Gastrocnemius medialis (tissue), 4 donors: ENCODE results near the gene LBHD1. TPM values are rescaled to one million over a fixed set of nuclear protein-coding genes. Genes with fewer than 3 reads are reported as not detected.

ENCODE experiments used
- ATAC-seq, 2 donors: fragments of 150-250 bp; one replicate each; pipeline ENCODE4 v1.9.1; 2016
- DNase-seq, 2 donors: peaks; one replicate each; pipeline ENCODE4 v3.0.0-alpha.2; 2019
- H3K27ac ChIP-seq, 4 donors: fragments of 200-600 bp; sonication (generic); 1 replicate in 1 of 4; 2 replicates in 3 of 4; pipeline ENCODE4 v1.5.1; 2016 to 2018; ENCODE audit warnings: mild to moderate bottlenecking in 2 of 4, moderate library complexity in 1 of 4
- H3K27me3 ChIP-seq, 3 donors: fragments of 200-600 bp; sonication (generic) in 2 of 3; 1 replicate in 1 of 3; 2 replicates in 2 of 3; pipeline versions ENCODE4 v1.5.1 to v1.6.0; 2016 to 2019; ENCODE audit warnings: mild to moderate bottlenecking in 1 of 3, moderate library complexity in 1 of 3
- H3K36me3 ChIP-seq, 2 donors: fragments of 200-600 bp; sonication (generic) in 1 of 2; one replicate each; pipeline ENCODE4 v1.5.1; 2017 to 2018
- H3K4me1 ChIP-seq, 2 donors: fragments of 200-600 bp; sonication (generic) in 1 of 2; one replicate each; pipeline ENCODE4 v1.5.1; 2016 to 2017; ENCODE audit warnings: mild to moderate bottlenecking in 2 of 2
- H3K4me3 ChIP-seq, 4 donors: fragments of 200-600 bp; sonication (generic) in 3 of 4; 1 replicate in 1 of 4; 2 replicates in 3 of 4; pipeline ENCODE4 v1.5.1; 2016 to 2019; ENCODE audit warnings: mild to moderate bottlenecking in 2 of 4
- H3K9me3 ChIP-seq, 3 donors: fragments of 200-600 bp; sonication (generic) in 2 of 3; 1 replicate in 1 of 3; 2 replicates in 2 of 3; pipeline ENCODE4 v1.5.1; 2016 to 2019
- CTCF ChIP-seq, 5 experiments: fragments of 450-650 bp in 3 of 5; fragments of 200-600 bp in 2 of 5; sonication (generic) in 2 of 5; IDR thresholded peaks in 4 of 5; conservative IDR thresholded peaks in 1 of 5; 1 replicate in 4 of 5; 2 replicates in 1 of 5; pipeline ENCODE4 v1.5.1; 2016 to 2019; ENCODE audit warnings: antibody characterized with exemption in 5 of 5, mild to moderate bottlenecking in 3 of 5, moderate library complexity in 3 of 5
- POLR2A ChIP-seq, 2 donors: fragments of 450-650 bp; IDR thresholded peaks; one replicate each; pipeline ENCODE4 v1.6.1; 2017; ENCODE audit warnings: antibody characterized with exemption in 2 of 2, mild to moderate bottlenecking in 2 of 2, moderate library complexity in 2 of 2
- in situ Hi-C, 4 donors: fragments of 200-750 bp; cut with MboI; loops; one replicate each; pipeline versions ENCODE4 v1.15.0 to v1.8.0; 2017; ENCODE audit warnings: low sequenced_read_pairs in 4 of 4
- intact Hi-C: fragments of 100-400 bp; cut with DNase I; formaldehyde crosslinking; loops from one replicate; pipeline ENCODE4 v1.15.1; 2023; ENCODE audit warnings: low total_unique reads
- total RNA-seq, 4 donors: library from RNA; depleted of rRNA; stranded (reverse); fragments of >200 nt; gene quantifications; one replicate each; pipeline versions ENCODE4 v1.1.0 to v1.2.3, GENCODE V29; 2016

The LBHD1 gene
- 1 to 10 TPM in 2 of 4 donors, under 1 TPM in 2; 0.82 to 2.1 (median 1.1) TPM for total RNA-seq

GRCh38 chr11:62671608-62672389, at the start of gene LBHD1, which contains the start of gene UQCC3:
Gene LBHD1 (minus strand): TSS chr11:62672267. CDS start chr11:62670031, 2,236 bp downstream.
Gene UQCC3 (plus strand): TSS chr11:62671673. CDS start chr11:62671746, 73 bp downstream.
- in situ Hi-C loops = no loop called here
- peaks cover 0 to 32% of the 10 kb centered on the region in 2 donors for H3K36me3 ChIP-seq
- DNase-seq = peak; percentile 64 to 73

GRCh38 chr11:62719302-62719978, 47.4 kb upstream of the LBHD1 start:
- H3K9me3 ChIP-seq = no peaks in the 10 kb centered on the region
- intact Hi-C loops = no loop called here
- in situ Hi-C loops = loop anchor here in 1 of 4 donors (25.0 kb wide), 1 partner anchor 107 kb away; the partner anchor contains the start of genes B3GAT3, EML3, MTA2 and ROM1
- peaks cover 8 to 96% of the 10 kb centered on the region in 2 donors for H3K36me3 ChIP-seq
- H3K4me3 ChIP-seq = no peak overlapping the region
- ATAC-seq (no peak), DNase-seq (no peak)
- peak overlapping the region in 1 of 4 donors; percentile 28 for H3K27ac ChIP-seq
- no peak for TF ChIP-seq CTCF (IDR thresholded peaks at IDR 0.05 in 4 of 5, conservative IDR thresholded peaks at IDR 0.05 in 1 of 5)
- TF ChIP-seq POLR2A (IDR thresholded peaks at IDR 0.05) = no peak
- peaks cover 11 to 15% of the 10 kb centered on the region in 2 donors for H3K4me1 ChIP-seq
- H3K27me3 ChIP-seq = no peaks in the 10 kb centered on the region

More at GRCh38 chr11:62671608-62672389, at the start of gene LBHD1, which contains the start of gene UQCC3:
- ATAC-seq = peak; percentile 82 to 87
- intact Hi-C loops = no loop called here
- H3K9me3 ChIP-seq = no peaks in the 10 kb centered on the region
- H3K4me1 ChIP-seq = peaks cover 40 to 55% of the 10 kb centered on the region in 2 donors
- peak within 1 kb of the TSS; percentile 67 to 91 (median 81) for H3K4me3 ChIP-seq
- peak within 1 kb of the TSS; percentile 78 to 91 (median 88) for H3K27ac ChIP-seq
- TF ChIP-seq POLR2A (IDR thresholded peaks at IDR 0.05) = peak; percentile 53 to 64
- no peak for TF ChIP-seq CTCF (IDR thresholded peaks at IDR 0.05 in 4 of 5, conservative IDR thresholded peaks at IDR 0.05 in 1 of 5)
- H3K27me3 ChIP-seq = no peaks in the 10 kb centered on the region

GRCh38 chr11:62716816-62717215, 44.7 kb upstream of the LBHD1 start:
- in situ Hi-C loops (loop anchor here in 1 of 4 donors (25.0 kb wide), 1 partner anchor 105 kb away; the partner anchor contains the start of genes B3GAT3, EML3, MTA2 and ROM1), intact Hi-C loops (no loop called here)
- no peak for ATAC-seq
- H3K9me3 ChIP-seq = no peaks in the 10 kb centered on the region
- H3K4me3 ChIP-seq = no peak overlapping the region
- H3K27ac ChIP-seq = peak overlapping the region in 2 of 4 donors; percentile 4 to 41
- DNase-seq = no peak
- H3K27me3 ChIP-seq = no peaks in the 10 kb centered on the region
- peaks cover 8 to 87% of the 10 kb centered on the region in 2 donors for H3K36me3 ChIP-seq
- no peak for TF ChIP-seq CTCF (IDR thresholded peaks at IDR 0.05 in 4 of 5, conservative IDR thresholded peaks at IDR 0.05 in 1 of 5)
- TF ChIP-seq POLR2A (IDR thresholded peaks at IDR 0.05) = no peak
- peaks cover 0 to 15% of the 10 kb centered on the region in 2 donors for H3K4me1 ChIP-seq

GRCh38 chr11:62716206-62716605, 44.1 kb upstream of the LBHD1 start:
- Histone ChIP-seq H3K9me3 (no peaks in the 10 kb centered on the region), H3K36me3 (peaks cover 3 to 82% of the 10 kb centered on the region in 2 donors), H3K4me3 (no peak overlapping the region), H3K4me1 (peaks cover 0 to 15% of the 10 kb centered on the region in 2 donors), H3K27ac (peak overlapping the region in 2 of 4 donors; percentile 11 to 41), H3K27me3 (no peaks in the 10 kb centered on the region)
- intact Hi-C loops = no loop called here
- TF ChIP-seq POLR2A (IDR thresholded peaks at IDR 0.05) (no peak), CTCF (IDR thresholded peaks at IDR 0.05 in 4 of 5, conservative IDR thresholded peaks at IDR 0.05 in 1 of 5) (no peak)
- in situ Hi-C loops = loop anchor here in 1 of 4 donors (25.0 kb wide), 1 partner anchor 104 kb away; the partner anchor contains the start of genes B3GAT3, EML3, MTA2 and ROM1
- DNase-seq (no peak), ATAC-seq (no peak)
